HG03469 (cell line): Measurements from ENCODE around the gene KIF20A.
A peak's percentile ranks its signal among the peaks of the same experiment; 100 is the strongest.
"Not testable (repeated sequence)": the region's sequence is repeated elsewhere in the genome, so short reads cannot be mapped to it uniquely, and the experiment has no call there.

Experiments
- ATAC-seq: cut with Tn5 transposase; IDR thresholded peaks from one replicate; pipeline ENCODE4 v1.9.1; 2021; ENCODE audit warnings: mild to moderate bottlenecking, moderate library complexity, moderate number of reproducible peaks; ENCODE audit not compliant: unreplicated experiment

The KIF20A gene

GRCh38 chr5:138178516-138179276, at the start of gene KIF20A, which contains the start of gene BRD8:
TSS of gene KIF20A (plus strand) at chr5:138179112. CDS start at chr5:138179681, 569 bp downstream.
TSS of gene BRD8 (minus strand) at chr5:138178630. CDS start at chr5:138178614, 16 bp downstream.
- ATAC-seq, result peak; percentile 69

GRCh38 chr5:138129347-138129746, 49.6 kb upstream of the KIF20A start:
- ATAC-seq, result no peak

GRCh38 chr5:138132543-138132942, 46.4 kb upstream of the KIF20A start:
- ATAC-seq, result no peak

- no peak for ATAC-seq
Measured at GRCh38 chr5:138138949-138139780, 39.7 kb upstream of the KIF20A start, which contains the start of gene NME5. TSS of gene NME5 (minus strand) at chr5:138139428. CDS start at chr5:138138780, 648 bp downstream.

- no peak for ATAC-seq
Measured at GRCh38 chr5:138139781-138140090, 39.2 kb upstream of the KIF20A start.

GRCh38 chr5:138140268-138140667, 38.6 kb upstream of the KIF20A start:
- no peak for ATAC-seq

- no peak for ATAC-seq
Measured at GRCh38 chr5:138141734-138142133, 37.2 kb upstream of the KIF20A start.

GRCh38 chr5:138143578-138143977, 35.3 kb upstream of the KIF20A start:
- ATAC-seq, result not testable (repeated sequence)

GRCh38 chr5:138148811-138149210, 30.1 kb upstream of the KIF20A start:
- ATAC-seq, result no peak

GRCh38 chr5:138149530-138149929, 29.4 kb upstream of the KIF20A start:
- ATAC-seq, result no peak

GRCh38 chr5:138155977-138156376, 22.9 kb upstream of the KIF20A start:
- not testable (repeated sequence) for ATAC-seq

GRCh38 chr5:138157626-138158025, 21.3 kb upstream of the KIF20A start:
- ATAC-seq, result no peak

- no peak for ATAC-seq
Measured at GRCh38 chr5:138159666-138160065, 19.2 kb upstream of the KIF20A start.

GRCh38 chr5:138160706-138161105, 18.2 kb upstream of the KIF20A start:
- no peak for ATAC-seq

GRCh38 chr5:138163721-138164120, 15.2 kb upstream of the KIF20A start:
- no peak for ATAC-seq

GRCh38 chr5:138169124-138169523, 9.8 kb upstream of the KIF20A start:
- ATAC-seq, result no peak

- ATAC-seq, result no peak
Measured at GRCh38 chr5:138170299-138170698, 8.6 kb upstream of the KIF20A start.

GRCh38 chr5:138177941-138178515, 884 bp upstream of the KIF20A start:
- no peak for ATAC-seq

GRCh38 chr5:138179277-138179857, 455 bp downstream of the KIF20A start:
- ATAC-seq, result no peak

GRCh38 chr5:138180183-138180782, 1.4 kb downstream of the KIF20A start:
- no peak for ATAC-seq

- no peak for ATAC-seq
Measured at GRCh38 chr5:138180841-138181240, 1.9 kb downstream of the KIF20A start.
